Measurements from ENCODE around the gene TBC1D13.
"Not testable (repeated sequence)": the region's sequence is repeated elsewhere in the genome, so short reads cannot be mapped to it uniquely, and the experiment has no call there.

Gene TBC1D13

GRCh38 chr9:128846680-128847030 lies 59.6 kb downstream of the TBC1D13 start:
- peaks cover 0 to 9% (median 0%) of the 10 kb centered on the region in 4 donors for H3K4me1 ChIP-seq
- no peak overlapping the region for H3K27ac ChIP-seq
- intact Hi-C loops (cut with DNase I; ENCODE audit: low total_unique reads): loop anchor here (5.0 kb wide), 1 partner anchor 86 kb away; no protein-coding TSS in a partner anchor
- no peak for DNase-seq
- no peaks in the 10 kb centered on the region for H3K9me3 ChIP-seq
- H3K36me3 ChIP-seq: peaks cover 0 to 24% (median 6%) of the 10 kb centered on the region in 3 donors
- TF ChIP-seq, protein P1, sequence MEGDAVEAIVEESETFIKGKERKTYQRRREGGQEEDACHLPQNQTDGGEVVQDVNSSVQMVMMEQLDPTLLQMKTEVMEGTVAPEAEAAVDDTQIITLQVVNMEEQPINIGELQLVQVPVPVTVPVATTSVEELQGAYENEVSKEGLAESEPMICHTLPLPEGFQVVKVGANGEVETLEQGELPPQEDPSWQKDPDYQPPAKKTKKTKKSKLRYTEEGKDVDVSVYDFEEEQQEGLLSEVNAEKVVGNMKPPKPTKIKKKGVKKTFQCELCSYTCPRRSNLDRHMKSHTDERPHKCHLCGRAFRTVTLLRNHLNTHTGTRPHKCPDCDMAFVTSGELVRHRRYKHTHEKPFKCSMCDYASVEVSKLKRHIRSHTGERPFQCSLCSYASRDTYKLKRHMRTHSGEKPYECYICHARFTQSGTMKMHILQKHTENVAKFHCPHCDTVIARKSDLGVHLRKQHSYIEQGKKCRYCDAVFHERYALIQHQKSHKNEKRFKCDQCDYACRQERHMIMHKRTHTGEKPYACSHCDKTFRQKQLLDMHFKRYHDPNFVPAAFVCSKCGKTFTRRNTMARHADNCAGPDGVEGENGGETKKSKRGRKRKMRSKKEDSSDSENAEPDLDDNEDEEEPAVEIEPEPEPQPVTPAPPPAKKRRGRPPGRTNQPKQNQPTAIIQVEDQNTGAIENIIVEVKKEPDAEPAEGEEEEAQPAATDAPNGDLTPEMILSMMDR (IDR thresholded peaks at IDR 0.05): no peak
- no peaks in the 10 kb centered on the region for H3K27me3 ChIP-seq
- H3K4me3 ChIP-seq: no peak overlapping the region

GRCh38 chr9:128847803-128848202 lies 60.8 kb downstream of the TBC1D13 start:
- Histone ChIP-seq H3K9me3 (no peaks in the 10 kb centered on the region), H3K4me3 (no peak overlapping the region), H3K27me3 (no peaks in the 10 kb centered on the region), H3K4me1 (peaks cover 0 to 9% (median 0%) of the 10 kb centered on the region in 4 donors), H3K27ac (no peak overlapping the region), H3K36me3 (peaks cover 0 to 13% (median 0%) of the 10 kb centered on the region in 3 donors)
- intact Hi-C loops (cut with DNase I; ENCODE audit: low total_unique reads): loop anchor here (5.0 kb wide), 1 partner anchor 84 kb away; no protein-coding TSS in a partner anchor
- no peak for DNase-seq
- TF ChIP-seq, protein P1 (IDR thresholded peaks at IDR 0.05): no peak

GRCh38 chr9:128851024-128851423 lies 64.0 kb downstream of the TBC1D13 start:
- not testable (repeated sequence) for H3K27me3 ChIP-seq, H3K9me3 ChIP-seq, H3K27ac ChIP-seq, H3K36me3 ChIP-seq, H3K4me3 ChIP-seq, DNase-seq, H3K4me1 ChIP-seq
- intact Hi-C loops (cut with DNase I; ENCODE audit: low total_unique reads): loop anchor here (10.0 kb wide), 1 partner anchor 174 kb away; the partner anchor contains the start of gene SH3GLB2

GRCh38 chr9:128851779-128852600 lies 64.9 kb downstream of the TBC1D13 start:
- H3K9me3 ChIP-seq, H3K36me3 ChIP-seq, H3K27ac ChIP-seq, H3K27me3 ChIP-seq, H3K4me1 ChIP-seq, H3K4me3 ChIP-seq, DNase-seq: not testable (repeated sequence)
- TF ChIP-seq, protein P1 (IDR thresholded peaks at IDR 0.05): peak; percentile 62 to 86
- intact Hi-C loops (cut with DNase I; ENCODE audit: low total_unique reads): loop anchor here (10.0 kb wide), 1 partner anchor 173 kb away; the partner anchor contains the start of gene SH3GLB2

DNA sequence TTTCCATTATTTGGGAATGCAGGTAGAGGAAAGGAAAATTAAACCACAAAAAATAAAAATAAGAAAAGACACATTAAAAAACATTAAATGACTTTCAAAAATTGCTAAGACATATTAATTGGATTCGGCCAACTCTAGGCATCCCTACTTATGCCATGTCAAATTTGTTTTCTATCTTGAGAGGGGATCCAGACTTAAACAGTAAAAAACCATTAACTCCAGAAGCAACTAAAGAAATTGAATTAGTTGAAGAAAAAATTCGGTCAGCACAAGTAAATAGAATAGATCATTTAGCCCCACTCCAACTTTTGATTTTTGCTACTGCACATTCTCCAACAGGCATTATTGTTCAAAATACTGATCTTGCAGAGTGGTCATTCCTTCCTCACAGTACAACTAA lies 65.6 kb downstream of the TBC1D13 start:
- not testable (repeated sequence) for H3K9me3 ChIP-seq, DNase-seq, H3K4me1 ChIP-seq, H3K27me3 ChIP-seq, H3K4me3 ChIP-seq, H3K27ac ChIP-seq, H3K36me3 ChIP-seq
- intact Hi-C loops (cut with DNase I; ENCODE audit: low total_unique reads): loop anchor here (10.0 kb wide), 1 partner anchor 172 kb away; the partner anchor contains the start of gene SH3GLB2

- not testable (repeated sequence) for H3K27ac ChIP-seq, H3K9me3 ChIP-seq, H3K4me1 ChIP-seq, DNase-seq, H3K4me3 ChIP-seq, H3K36me3 ChIP-seq, H3K27me3 ChIP-seq
- intact Hi-C loops (cut with DNase I; ENCODE audit: low total_unique reads): loop anchor here (10.0 kb wide), 1 partner anchor 170 kb away; the partner anchor contains the start of gene SH3GLB2
These were observed 67.4 kb downstream of the TBC1D13 start for GRCh38 chr9:128854454-128854853.

DNA sequence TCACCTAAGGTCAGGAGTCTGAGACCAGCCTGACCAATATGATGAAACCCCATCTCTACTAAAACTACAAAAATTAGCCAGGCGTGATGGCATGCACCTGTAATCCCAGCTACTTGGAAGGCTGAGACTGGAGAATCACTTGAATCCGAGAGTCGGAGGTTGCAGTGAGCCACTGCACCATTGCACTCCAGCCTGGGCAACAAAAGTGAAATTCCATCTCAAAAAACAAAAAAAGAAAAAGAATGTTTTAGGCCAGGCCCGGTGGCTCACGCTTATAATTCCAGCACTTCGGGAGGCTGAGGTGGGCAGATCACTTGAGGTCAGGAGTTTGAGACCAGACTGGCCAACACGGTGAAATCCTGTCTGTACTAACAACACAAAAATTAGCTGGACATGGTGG lies 71.4 kb downstream of the TBC1D13 start:
- DNase-seq, H3K4me3 ChIP-seq, H3K9me3 ChIP-seq, H3K36me3 ChIP-seq, H3K27me3 ChIP-seq, H3K27ac ChIP-seq: not testable (repeated sequence)
- intact Hi-C loops (cut with DNase I; ENCODE audit: low total_unique reads): loop anchor here (10.0 kb wide), 1 partner anchor 166 kb away; the partner anchor contains the start of gene SH3GLB2
- peaks cover 0 to 31% (median 19%) of the 10 kb centered on the region in 4 donors for H3K4me1 ChIP-seq

Measured in tibial artery (tissue), 4 donors.